ENCODE measurements around the gene CNTNAP4.

Gene CNTNAP4

GRCh38 chr16:76278086-76278485 is 885 bp downstream of the CNTNAP4 start:
- H3K4me3 ChIP-seq (ENCODE audit: control insufficient read depth, low read depth, low read length) = no peak overlapping the region
- DNase-seq (ENCODE audit: low read depth) = no peak
- TF ChIP-seq, protein P1, sequence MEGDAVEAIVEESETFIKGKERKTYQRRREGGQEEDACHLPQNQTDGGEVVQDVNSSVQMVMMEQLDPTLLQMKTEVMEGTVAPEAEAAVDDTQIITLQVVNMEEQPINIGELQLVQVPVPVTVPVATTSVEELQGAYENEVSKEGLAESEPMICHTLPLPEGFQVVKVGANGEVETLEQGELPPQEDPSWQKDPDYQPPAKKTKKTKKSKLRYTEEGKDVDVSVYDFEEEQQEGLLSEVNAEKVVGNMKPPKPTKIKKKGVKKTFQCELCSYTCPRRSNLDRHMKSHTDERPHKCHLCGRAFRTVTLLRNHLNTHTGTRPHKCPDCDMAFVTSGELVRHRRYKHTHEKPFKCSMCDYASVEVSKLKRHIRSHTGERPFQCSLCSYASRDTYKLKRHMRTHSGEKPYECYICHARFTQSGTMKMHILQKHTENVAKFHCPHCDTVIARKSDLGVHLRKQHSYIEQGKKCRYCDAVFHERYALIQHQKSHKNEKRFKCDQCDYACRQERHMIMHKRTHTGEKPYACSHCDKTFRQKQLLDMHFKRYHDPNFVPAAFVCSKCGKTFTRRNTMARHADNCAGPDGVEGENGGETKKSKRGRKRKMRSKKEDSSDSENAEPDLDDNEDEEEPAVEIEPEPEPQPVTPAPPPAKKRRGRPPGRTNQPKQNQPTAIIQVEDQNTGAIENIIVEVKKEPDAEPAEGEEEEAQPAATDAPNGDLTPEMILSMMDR (IDR thresholded peaks at IDR 0.05; ENCODE audit: control insufficient read depth, insufficient read depth, low read depth, low read length, missing control alignments) = no peak

DNA sequence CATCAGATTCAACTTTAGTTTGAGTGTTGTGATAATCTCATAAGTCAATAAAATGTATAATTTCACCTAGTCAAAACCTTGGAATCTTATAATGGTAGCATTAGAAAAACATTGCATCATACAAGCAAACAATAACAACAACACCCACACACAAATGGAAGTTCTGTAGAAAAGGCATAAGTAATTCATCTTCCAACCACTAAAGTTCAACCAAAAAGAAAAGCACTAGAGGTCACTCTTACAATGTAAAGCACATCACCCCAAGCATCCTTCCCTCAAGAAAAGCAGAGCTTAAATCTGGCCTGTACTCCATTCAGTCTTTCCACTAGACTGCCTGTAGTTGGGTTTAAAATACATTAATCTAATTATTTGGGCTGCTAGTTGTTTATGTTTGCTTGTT is 1.8 kb downstream of the CNTNAP4 start:
- TF ChIP-seq, protein P1 (IDR thresholded peaks at IDR 0.05; ENCODE audit: control insufficient read depth, insufficient read depth, low read depth, low read length, missing control alignments) = no peak
- no peak for DNase-seq (ENCODE audit: low read depth)
- no peak overlapping the region for H3K4me3 ChIP-seq (ENCODE audit: control insufficient read depth, low read depth, low read length)

GRCh38 chr16:76280421-76281215 is 3.4 kb downstream of the CNTNAP4 start:
- no peak overlapping the region for H3K4me3 ChIP-seq (ENCODE audit: control insufficient read depth, low read depth, low read length)
- TF ChIP-seq, protein P1 (IDR thresholded peaks at IDR 0.05; ENCODE audit: control insufficient read depth, insufficient read depth, low read depth, low read length, missing control alignments) = no peak
- DNase-seq (ENCODE audit: low read depth) = no peak

DNA sequence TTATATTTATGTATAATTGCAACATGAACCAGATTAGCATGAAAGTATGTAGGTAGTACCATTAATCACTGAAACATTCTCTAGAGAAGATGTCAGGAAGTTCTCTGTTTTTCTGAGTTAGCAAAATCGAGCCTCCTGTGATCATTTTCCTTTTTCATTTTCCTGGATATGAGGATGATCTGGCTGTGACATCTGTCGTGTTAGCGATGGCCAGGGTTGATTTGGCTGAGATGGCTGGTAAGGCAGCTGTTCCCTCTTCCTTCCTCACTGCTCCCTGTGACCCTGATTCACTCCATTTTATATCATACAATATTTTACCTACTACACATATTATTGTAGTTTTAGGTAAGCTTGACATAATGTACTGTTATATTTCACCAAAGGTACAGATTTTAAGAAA is 10.3 kb downstream of the CNTNAP4 start:
- H3K4me3 ChIP-seq (ENCODE audit: control insufficient read depth, low read depth, low read length) = no peak overlapping the region
- DNase-seq (ENCODE audit: low read depth) = no peak
- TF ChIP-seq, protein P1 (IDR thresholded peaks at IDR 0.05; ENCODE audit: control insufficient read depth, insufficient read depth, low read depth, low read length, missing control alignments) = no peak

DNA sequence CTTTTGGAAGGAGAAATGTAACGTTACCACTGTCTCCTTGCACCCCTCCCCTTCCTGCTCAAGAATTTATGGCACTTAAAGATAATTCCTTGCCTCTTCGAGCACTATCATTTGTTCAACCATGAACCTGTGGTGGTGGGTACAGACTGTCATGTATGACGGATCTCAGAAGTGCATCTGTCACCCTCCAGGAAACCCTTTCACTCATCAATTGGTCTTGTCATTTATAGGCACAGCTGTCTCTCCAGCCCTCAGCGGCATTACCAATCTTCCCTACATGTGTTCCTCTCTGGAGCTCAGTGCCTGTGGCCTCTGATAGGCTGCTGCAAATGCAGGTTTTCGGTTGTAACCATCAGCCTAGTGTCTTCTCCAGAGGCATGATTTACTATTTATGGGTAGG is 15.0 kb downstream of the CNTNAP4 start:
- TF ChIP-seq, protein P1 (IDR thresholded peaks at IDR 0.05; ENCODE audit: control insufficient read depth, insufficient read depth, low read depth, low read length, missing control alignments) = no peak
- H3K4me3 ChIP-seq (ENCODE audit: control insufficient read depth, low read depth, low read length) = no peak overlapping the region
- DNase-seq (ENCODE audit: low read depth) = no peak

GRCh38 chr16:76293980-76294379 is 16.8 kb downstream of the CNTNAP4 start:
- H3K4me3 ChIP-seq (ENCODE audit: control insufficient read depth, low read depth, low read length) = no peak overlapping the region
- DNase-seq (ENCODE audit: low read depth) = no peak
- TF ChIP-seq, protein P1 (IDR thresholded peaks at IDR 0.05; ENCODE audit: control insufficient read depth, insufficient read depth, low read depth, low read length, missing control alignments) = no peak

All from AG09309 (cell line).